GM12872 (cell line): ENCODE data around the gene ZNF563.

Source experiments
- CTCF ChIP-seq: IDR thresholded peaks from 3 replicates; pipeline ENCODE4 v1.5.1; 2011; ENCODE audit warnings: low read depth, mild to moderate bottlenecking, low read length, moderate library complexity; ENCODE audit not compliant: insufficient read depth

ZNF563 gene

GRCh38 chr19:12353375-12353774 is 19.9 kb upstream of the ZNF563 start:
- no peak for TF ChIP-seq CTCF

- TF ChIP-seq CTCF: no peak
Measured at GRCh38 chr19:12350890-12351197, 17.4 kb upstream of the ZNF563 start.

- no peak for TF ChIP-seq CTCF
Measured at GRCh38 chr19:12350185-12350889, 16.9 kb upstream of the ZNF563 start.

- TF ChIP-seq CTCF: 0 out of 3 replicates have a peak, but pooled peaks have one; percentile 14
Measured at GRCh38 chr19:12346896-12347295, 13.5 kb upstream of the ZNF563 start.

- no peak for TF ChIP-seq CTCF
Measured at GRCh38 chr19:12345197-12345596, 11.8 kb upstream of the ZNF563 start.

- no peak for TF ChIP-seq CTCF
Measured at GRCh38 chr19:12331211-12331941, 2.1 kb downstream of the ZNF563 start.

- no peak for TF ChIP-seq CTCF
Measured at GRCh38 chr19:12330340-12330739, 3.1 kb downstream of the ZNF563 start.
